GM18505 (cell line): ENCODE results near the gene ACSF3.

ENCODE experiments used
- ATAC-seq: cut with Tn5 transposase; IDR thresholded peaks from one replicate; pipeline ENCODE4 v1.9.1; 2021; ENCODE audit not compliant: unreplicated experiment
- POLR2A ChIP-seq: IDR thresholded peaks from 4 replicates; pipeline ENCODE4 v1.6.1; 2011; ENCODE audit warnings: borderline replicate concordance; ENCODE audit not compliant: insufficient read depth, insufficient read length; ENCODE audit errors: extremely low read depth

The ACSF3 gene

GRCh38 chr16:89167425-89167941 lies 73.8 kb downstream of the ACSF3 start:
- ATAC-seq, result no peak

GRCh38 chr16:89168381-89169189 lies 74.9 kb downstream of the ACSF3 start:
- ATAC-seq, result no peak
- TF ChIP-seq POLR2A, result no peak

More at GRCh38 chr16:89167425-89167941, 73.8 kb downstream of the ACSF3 start:
- TF ChIP-seq POLR2A, result no peak

GRCh38 chr16:89169778-89170177 lies 76.1 kb downstream of the ACSF3 start:
- no peak for ATAC-seq
- no peak for TF ChIP-seq POLR2A

- no peak for ATAC-seq
- no peak for TF ChIP-seq POLR2A
These were observed 76.9 kb downstream of the ACSF3 start for GRCh38 chr16:89170346-89171215.

GRCh38 chr16:89171216-89172170 lies 77.8 kb downstream of the ACSF3 start, which contains the start of gene CDH15:
Gene CDH15 (plus strand): TSS chr16:89171748. CDS start chr16:89171832, 84 bp downstream.
- ATAC-seq, result peak; percentile 84
- TF ChIP-seq POLR2A, result no peak

- no peak for ATAC-seq
- TF ChIP-seq POLR2A, result no peak
These were observed 78.5 kb downstream of the ACSF3 start for GRCh38 chr16:89172171-89172527.

GRCh38 chr16:89172528-89173173 lies 79.0 kb downstream of the ACSF3 start:
- ATAC-seq, result no peak
- TF ChIP-seq POLR2A, result no peak

- TF ChIP-seq POLR2A, result no peak
- no peak for ATAC-seq
These were observed 79.7 kb downstream of the ACSF3 start for GRCh38 chr16:89173174-89173921.

GRCh38 chr16:89174055-89174827 lies 80.6 kb downstream of the ACSF3 start:
- ATAC-seq, result no peak
- no peak for TF ChIP-seq POLR2A

GRCh38 chr16:89174877-89175276 lies 81.2 kb downstream of the ACSF3 start:
- no peak for ATAC-seq
- TF ChIP-seq POLR2A, result no peak

GRCh38 chr16:89175280-89176146 lies 81.9 kb downstream of the ACSF3 start:
- ATAC-seq, result no peak
- no peak for TF ChIP-seq POLR2A
